HUES64 (cell line): ENCODE data around the gene TMEM253. TPM values are rescaled to one million over a fixed set of nuclear protein-coding genes. Genes with fewer than 3 reads are reported as not detected.

Experiments used
- H3K27ac ChIP-seq: 2 replicates; pipeline ENCODE4 v1.7.0; 2013; ENCODE audit warnings: low read depth, low read length, inconsistent platforms
- H3K27me3 ChIP-seq: 2 replicates; pipeline ENCODE4 v1.6.1; 2013; ENCODE audit warnings: mild to moderate bottlenecking, low read length; ENCODE audit not compliant: insufficient read depth
- H3K36me3 ChIP-seq: 2 replicates; pipeline ENCODE4 v1.6.1; 2013; ENCODE audit warnings: mild to moderate bottlenecking, low read length; ENCODE audit not compliant: insufficient read depth
- H3K4me1 ChIP-seq: 2 replicates; pipeline ENCODE4 v1.6.1; 2013; ENCODE audit warnings: mild to moderate bottlenecking, low read length, moderate library complexity; ENCODE audit not compliant: insufficient read depth
- H3K4me3 ChIP-seq: 2 replicates; pipeline ENCODE4 v1.5.1; 2013; ENCODE audit warnings: mild to moderate bottlenecking, low read length, moderate library complexity
- H3K9ac ChIP-seq: 2 replicates; pipeline ENCODE4 v1.6.1; 2013; ENCODE audit warnings: mild to moderate bottlenecking, low read depth, low read length
- H3K9me3 ChIP-seq: 2 replicates; pipeline ENCODE4 v1.6.1; 2013; ENCODE audit warnings: low read depth, low read length; ENCODE audit not compliant: insufficient read depth
- WGBS: fragments of 150-250, 120-280 bp; methylation state at CpG from one replicate; pipeline ENCODE4 v1.1.7; 2013; ENCODE audit warnings: missing lambda C conversion rate; 5-methylcytosine and 5-hydroxymethylcytosine counted together
- polyA plus RNA-seq, 2 experiments: library from polyadenylated mRNA; stranded (reverse); fragments of 50-300 nt; gene quantifications; one replicate each; pipeline ENCODE4 v1.2.3, GENCODE V29; 2013

TMEM253 gene
- polyA plus RNA-seq (2013, experiment 1 of 2) = 1.5 TPM
- polyA plus RNA-seq (2013, experiment 2 of 2) = 0.63 TPM

GRCh38 chr14:21100931-21101330 lies at the start of gene TMEM253:
TSS of gene TMEM253 (plus strand) at chr14:21101066. CDS start at chr14:21101344, 278 bp downstream.
- no peaks in the 10 kb centered on the region for H3K27me3 ChIP-seq
- H3K4me1 ChIP-seq = peaks cover 55% of the 10 kb centered on the region
- peak within 1 kb of the TSS; percentile 75; the same call in 1 of the 2 replicates for H3K4me3 ChIP-seq
- H3K9me3 ChIP-seq = no peaks in the 10 kb centered on the region
- H3K36me3 ChIP-seq = no peaks in the 10 kb centered on the region
- WGBS = 95% methylated on average over 5 of the region's 5 CpGs
- no peak within 1 kb of the TSS for H3K9ac ChIP-seq
- no peak within 1 kb of the TSS for H3K27ac ChIP-seq

GRCh38 chr14:21053184-21054122 lies 47.4 kb upstream of the TMEM253 start:
- Histone ChIP-seq H3K4me1 (0 out of 2 replicates have a peak, but pooled peaks cover 3% of the 10 kb centered on the region), H3K9me3 (no peaks in the 10 kb centered on the region), H3K36me3 (no peaks in the 10 kb centered on the region), H3K4me3 (no peak overlapping the region), H3K9ac (no peak overlapping the region), H3K27ac (no peak overlapping the region), H3K27me3 (no peaks in the 10 kb centered on the region)
- 93% methylated on average over 20 of the region's 20 CpGs for WGBS

GRCh38 chr14:21054123-21054767 lies 46.6 kb upstream of the TMEM253 start:
- Histone ChIP-seq H3K27me3 (no peaks in the 10 kb centered on the region), H3K9me3 (no peaks in the 10 kb centered on the region), H3K36me3 (no peaks in the 10 kb centered on the region), H3K4me1 (0 out of 2 replicates have a peak, but pooled peaks cover 3% of the 10 kb centered on the region), H3K27ac (no peak overlapping the region), H3K4me3 (no peak overlapping the region), H3K9ac (no peak overlapping the region)
- 96% methylated on average over 3 of the region's 3 CpGs for WGBS

DNA sequence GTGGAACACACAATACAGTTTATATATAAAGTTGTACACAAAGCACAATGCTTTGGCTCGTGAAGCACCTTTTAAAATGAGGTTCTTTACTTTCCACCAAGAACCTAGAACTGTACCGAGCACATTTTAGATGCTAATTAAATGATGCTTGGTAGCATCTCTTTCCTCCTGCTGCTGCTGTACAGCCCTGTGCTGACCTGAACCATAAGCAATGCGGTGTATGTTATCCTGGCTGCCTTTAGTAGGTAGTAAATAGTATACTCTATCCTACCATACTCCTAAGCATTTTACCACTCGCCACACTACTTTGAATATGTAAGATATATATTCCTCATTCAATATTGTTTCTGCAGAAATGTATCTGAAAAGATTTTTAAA lies 46.1 kb upstream of the TMEM253 start:
- H3K27ac ChIP-seq = no peak overlapping the region
- no peak overlapping the region for H3K4me3 ChIP-seq
- 0 out of 2 replicates have a peak, but pooled peaks cover 3% of the 10 kb centered on the region for H3K4me1 ChIP-seq
- no peaks in the 10 kb centered on the region for H3K27me3 ChIP-seq
- WGBS = 93% methylated on average over 2 of the region's 4 CpGs
- no peaks in the 10 kb centered on the region for H3K36me3 ChIP-seq
- no peaks in the 10 kb centered on the region for H3K9me3 ChIP-seq
- no peak overlapping the region for H3K9ac ChIP-seq

DNA sequence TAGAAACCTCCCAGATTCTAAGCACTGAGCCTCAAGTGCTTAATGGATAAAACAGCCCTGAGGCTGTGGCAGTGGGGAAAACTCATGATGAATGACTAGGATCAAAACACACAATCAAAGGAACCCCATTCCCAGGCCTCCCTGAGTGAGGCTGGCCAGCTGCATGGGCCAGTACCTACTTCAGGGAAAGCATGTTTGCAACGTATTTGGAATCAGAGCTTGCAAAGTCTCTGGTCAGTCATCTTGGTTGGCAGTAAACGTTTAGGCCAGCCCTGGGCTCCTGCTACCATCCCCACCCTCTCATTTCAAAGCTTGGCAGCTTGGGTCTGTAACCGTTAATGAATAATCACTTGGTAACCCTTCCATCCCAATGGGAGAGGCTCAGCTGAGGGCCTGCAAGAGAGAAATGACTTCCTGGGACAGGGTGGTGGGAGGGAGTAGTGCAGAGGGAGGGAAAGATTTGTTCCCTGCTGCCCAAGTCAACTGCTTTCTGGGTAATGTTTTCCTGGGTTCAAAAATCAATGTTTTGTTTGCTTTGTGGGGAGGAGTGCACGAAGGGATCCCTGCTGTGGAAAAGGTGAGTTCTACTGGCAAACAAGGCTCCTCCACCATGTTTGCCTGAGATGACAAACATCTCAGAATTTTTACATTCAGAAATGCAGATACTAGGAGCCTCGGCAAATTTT lies 45.3 kb upstream of the TMEM253 start:
- H3K4me1 ChIP-seq = 0 out of 2 replicates have a peak, but pooled peaks cover 3% of the 10 kb centered on the region
- no peak overlapping the region for H3K4me3 ChIP-seq
- H3K27ac ChIP-seq = no peak overlapping the region
- no peaks in the 10 kb centered on the region for H3K9me3 ChIP-seq
- H3K9ac ChIP-seq = no peak overlapping the region
- H3K36me3 ChIP-seq = no peaks in the 10 kb centered on the region
- 58% methylated on average over 5 of the region's 5 CpGs for WGBS
- no peaks in the 10 kb centered on the region for H3K27me3 ChIP-seq

DNA sequence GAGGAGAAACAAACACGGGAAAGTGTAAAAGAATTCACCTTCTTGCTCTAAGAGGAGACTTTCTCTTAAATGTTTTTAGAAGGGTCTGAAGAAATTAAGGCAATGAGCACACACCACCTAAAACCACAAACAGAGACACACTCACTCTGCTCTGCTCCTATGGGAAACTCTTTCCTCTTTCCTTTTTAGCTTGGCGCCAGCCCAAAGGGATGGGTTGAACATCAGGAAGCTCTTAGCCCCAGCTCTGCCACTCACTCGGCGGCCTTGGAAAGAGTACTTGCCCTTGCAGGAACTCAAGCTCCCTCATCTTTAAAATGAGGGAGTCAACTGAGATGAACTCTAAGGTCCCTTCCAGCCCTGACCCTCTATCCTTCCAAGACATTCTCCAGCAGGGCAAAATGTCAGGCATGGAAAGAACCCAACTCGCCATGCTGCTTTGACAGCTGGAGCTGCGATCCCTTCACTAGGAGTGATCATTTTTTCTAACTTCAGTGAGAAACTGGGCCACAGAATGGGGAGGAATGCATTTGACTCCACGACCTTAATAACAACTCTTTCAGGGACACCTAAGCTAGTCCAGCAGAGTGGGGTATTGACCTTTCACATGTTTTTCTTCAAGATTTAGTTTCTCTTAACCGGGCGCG lies 44.2 kb upstream of the TMEM253 start:
- H3K9me3 ChIP-seq = no peaks in the 10 kb centered on the region
- H3K9ac ChIP-seq = no peak overlapping the region
- 92% methylated on average over 10 of the region's 10 CpGs for WGBS
- no peaks in the 10 kb centered on the region for H3K36me3 ChIP-seq
- H3K27me3 ChIP-seq = no peaks in the 10 kb centered on the region
- H3K4me1 ChIP-seq = 0 out of 2 replicates have a peak, but pooled peaks cover 3% of the 10 kb centered on the region
- no peak overlapping the region for H3K27ac ChIP-seq
- no peak overlapping the region for H3K4me3 ChIP-seq

DNA sequence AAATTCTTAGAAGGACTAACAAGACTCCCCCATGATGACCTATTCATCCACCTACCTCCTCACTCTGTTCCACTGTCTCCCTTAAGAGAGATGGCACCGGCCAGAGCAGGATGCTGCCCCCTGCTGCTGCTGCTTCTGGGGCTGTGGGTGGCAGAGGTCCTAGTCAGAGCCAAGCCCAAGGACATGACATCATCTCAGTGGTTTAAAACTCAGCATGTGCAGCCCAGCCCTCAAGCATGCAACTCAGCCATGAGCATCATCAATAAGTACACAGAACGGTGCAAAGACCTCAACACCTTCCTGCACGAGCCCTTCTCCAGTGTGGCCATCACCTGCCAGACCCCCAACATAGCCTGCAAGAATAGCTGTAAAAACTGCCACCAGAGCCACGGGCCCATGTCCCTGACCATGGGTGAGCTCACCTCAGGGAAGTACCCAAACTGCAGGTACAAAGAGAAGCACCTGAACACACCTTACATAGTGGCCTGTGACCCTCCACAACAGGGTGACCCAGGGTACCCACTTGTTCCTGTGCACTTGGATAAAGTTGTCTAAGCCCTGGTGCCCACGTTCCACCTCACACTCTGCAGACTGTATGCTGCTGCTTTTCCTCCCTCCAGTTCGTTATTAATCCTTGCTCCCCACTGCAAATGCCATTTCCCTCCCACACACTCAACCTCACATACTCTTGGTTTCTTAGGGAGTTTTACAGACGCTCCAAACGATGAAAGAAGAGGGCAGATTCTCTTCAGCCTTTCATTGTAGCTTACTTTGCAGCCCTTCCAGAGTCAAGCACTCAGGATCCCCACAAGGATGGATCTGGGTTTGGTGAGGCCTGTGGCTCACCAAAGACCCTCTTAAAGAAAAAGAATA lies 42.8 kb upstream of the TMEM253 start, which contains the start of gene RNASE8:
TSS of gene RNASE8 (plus strand) at position 20 of the 873 bp plus-strand sequence. CDS start at position 91, 71 bp downstream.
- H3K9ac ChIP-seq = no peak within 1 kb of the TSS
- WGBS = 88% methylated on average over 8 of the region's 8 CpGs
- H3K4me1 ChIP-seq = peaks cover 3% of the 10 kb centered on the region; the same call in 1 of the 2 replicates

DNA sequence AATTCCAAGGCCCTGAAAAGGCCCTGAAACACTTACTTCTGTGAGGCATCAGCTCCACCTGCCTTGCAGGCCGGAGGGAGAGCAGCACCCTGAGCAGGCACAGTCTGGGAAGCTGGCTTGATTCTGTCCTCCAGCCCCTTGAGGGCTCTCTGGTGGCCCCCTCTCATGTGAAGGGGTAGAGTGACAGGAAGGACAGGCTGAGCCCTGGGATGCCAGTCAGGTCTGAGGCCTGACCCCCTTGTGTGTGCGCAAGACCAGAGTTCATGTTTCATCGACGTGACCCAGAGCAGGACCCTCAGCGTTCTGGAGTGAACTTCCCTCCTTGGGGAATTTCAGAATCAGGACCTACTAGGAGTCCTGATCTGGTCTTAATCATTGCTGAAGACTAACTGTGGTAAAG lies 42.0 kb upstream of the TMEM253 start:
- H3K27ac ChIP-seq = no peak overlapping the region
- WGBS = 90% methylated on average over 5 of the region's 5 CpGs
- H3K9me3 ChIP-seq = no peaks in the 10 kb centered on the region
- H3K9ac ChIP-seq = no peak overlapping the region
- H3K27me3 ChIP-seq = no peaks in the 10 kb centered on the region
- H3K36me3 ChIP-seq = no peaks in the 10 kb centered on the region
- H3K4me1 ChIP-seq = peaks cover 12% of the 10 kb centered on the region
- H3K4me3 ChIP-seq = no peak overlapping the region

More for the DNA sequence above, 42.8 kb upstream of the TMEM253 start, which contains the start of gene RNASE8:
- no peaks in the 10 kb centered on the region for H3K36me3 ChIP-seq
- no peaks in the 10 kb centered on the region for H3K9me3 ChIP-seq
- H3K27ac ChIP-seq = no peak within 1 kb of the TSS
- H3K27me3 ChIP-seq = no peaks in the 10 kb centered on the region
- no peak within 1 kb of the TSS for H3K4me3 ChIP-seq

- Histone ChIP-seq H3K27ac (no peak overlapping the region), H3K4me3 (no peak overlapping the region), H3K27me3 (no peaks in the 10 kb centered on the region), H3K9me3 (no peaks in the 10 kb centered on the region), H3K36me3 (no peaks in the 10 kb centered on the region), H3K9ac (no peak overlapping the region), H3K4me1 (peaks cover 13% of the 10 kb centered on the region)
- 89% methylated on average over 8 of the region's 8 CpGs for WGBS
Measured at GRCh38 chr14:21059842-21060613, 40.8 kb upstream of the TMEM253 start.
